ENCODE measurements around the gene DNAH9.

Gene DNAH9, protein sequence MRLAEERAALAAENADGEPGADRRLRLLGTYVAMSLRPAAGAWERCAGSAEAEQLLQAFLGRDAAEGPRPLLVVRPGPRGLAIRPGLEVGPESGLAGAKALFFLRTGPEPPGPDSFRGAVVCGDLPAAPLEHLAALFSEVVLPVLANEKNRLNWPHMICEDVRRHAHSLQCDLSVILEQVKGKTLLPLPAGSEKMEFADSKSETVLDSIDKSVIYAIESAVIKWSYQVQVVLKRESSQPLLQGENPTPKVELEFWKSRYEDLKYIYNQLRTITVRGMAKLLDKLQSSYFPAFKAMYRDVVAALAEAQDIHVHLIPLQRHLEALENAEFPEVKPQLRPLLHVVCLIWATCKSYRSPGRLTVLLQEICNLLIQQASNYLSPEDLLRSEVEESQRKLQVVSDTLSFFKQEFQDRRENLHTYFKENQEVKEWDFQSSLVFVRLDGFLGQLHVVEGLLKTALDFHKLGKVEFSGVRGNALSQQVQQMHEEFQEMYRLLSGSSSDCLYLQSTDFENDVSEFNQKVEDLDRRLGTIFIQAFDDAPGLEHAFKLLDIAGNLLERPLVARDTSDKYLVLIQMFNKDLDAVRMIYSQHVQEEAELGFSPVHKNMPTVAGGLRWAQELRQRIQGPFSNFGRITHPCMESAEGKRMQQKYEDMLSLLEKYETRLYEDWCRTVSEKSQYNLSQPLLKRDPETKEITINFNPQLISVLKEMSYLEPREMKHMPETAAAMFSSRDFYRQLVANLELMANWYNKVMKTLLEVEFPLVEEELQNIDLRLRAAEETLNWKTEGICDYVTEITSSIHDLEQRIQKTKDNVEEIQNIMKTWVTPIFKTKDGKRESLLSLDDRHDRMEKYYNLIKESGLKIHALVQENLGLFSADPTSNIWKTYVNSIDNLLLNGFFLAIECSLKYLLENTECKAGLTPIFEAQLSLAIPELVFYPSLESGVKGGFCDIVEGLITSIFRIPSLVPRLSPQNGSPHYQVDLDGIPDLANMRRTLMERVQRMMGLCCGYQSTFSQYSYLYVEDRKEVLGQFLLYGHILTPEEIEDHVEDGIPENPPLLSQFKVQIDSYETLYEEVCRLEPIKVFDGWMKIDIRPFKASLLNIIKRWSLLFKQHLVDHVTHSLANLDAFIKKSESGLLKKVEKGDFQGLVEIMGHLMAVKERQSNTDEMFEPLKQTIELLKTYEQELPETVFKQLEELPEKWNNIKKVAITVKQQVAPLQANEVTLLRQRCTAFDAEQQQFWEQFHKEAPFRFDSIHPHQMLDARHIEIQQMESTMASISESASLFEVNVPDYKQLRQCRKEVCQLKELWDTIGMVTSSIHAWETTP (N-terminal part only)

DNA sequence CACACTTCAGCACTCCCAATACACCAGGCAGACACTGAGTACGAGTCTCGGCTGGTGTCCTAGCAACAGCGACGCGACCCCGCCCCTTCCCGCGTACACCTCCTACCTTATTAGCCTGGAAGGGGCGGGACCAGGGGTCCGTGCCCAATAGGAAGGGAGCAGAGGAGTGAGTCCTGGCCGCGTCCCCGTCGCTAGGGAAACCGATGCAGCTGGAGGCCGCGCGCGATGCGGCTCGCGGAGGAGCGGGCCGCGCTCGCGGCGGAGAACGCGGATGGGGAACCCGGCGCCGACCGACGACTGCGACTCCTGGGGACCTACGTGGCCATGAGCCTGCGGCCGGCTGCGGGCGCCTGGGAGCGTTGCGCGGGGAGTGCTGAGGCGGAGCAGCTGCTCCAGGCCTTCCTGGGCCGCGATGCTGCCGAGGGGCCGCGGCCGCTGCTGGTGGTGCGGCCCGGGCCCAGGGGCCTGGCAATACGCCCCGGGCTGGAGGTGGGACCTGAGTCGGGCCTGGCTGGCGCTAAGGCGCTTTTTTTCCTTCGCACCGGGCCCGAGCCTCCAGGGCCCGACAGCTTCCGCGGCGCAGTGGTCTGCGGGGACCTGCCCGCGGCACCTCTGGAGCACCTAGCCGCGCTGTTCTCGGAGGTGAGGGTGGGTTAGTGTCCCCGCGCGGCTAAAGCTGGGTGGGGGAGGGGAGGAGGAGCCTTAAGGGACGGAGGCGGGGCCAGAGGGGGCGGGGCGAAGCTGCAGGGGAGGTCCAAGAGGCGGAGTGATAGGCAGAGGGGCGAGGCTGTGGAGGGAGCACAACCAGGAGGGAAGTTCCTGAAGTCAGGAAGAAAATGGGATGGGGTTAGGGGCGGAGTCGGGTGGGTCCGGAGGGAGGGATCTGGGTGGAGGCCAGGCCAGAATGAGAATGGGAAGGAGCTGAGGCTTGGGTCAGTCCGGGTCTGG is at the start of gene DNAH9:
Gene DNAH9 (plus strand): TSS at position 197 of the 948 bp plus-strand sequence. CDS start 29 bp downstream, at position 226.
- Mint-ChIP-seq H3K27me3 (ENCODE audit: low read depth) (peaks cover 5% of the 10 kb centered on the region), H3K36me3 (ENCODE audit: low read depth) (no peaks in the 10 kb centered on the region), H3K4me3 (no peak within 1 kb of the TSS), H3K9me3 (peaks cover 8% of the 10 kb centered on the region), H3K4me1 (ENCODE audit: low read depth) (no peaks in the 10 kb centered on the region), H3K27ac (no peak within 1 kb of the TSS)

DNA sequence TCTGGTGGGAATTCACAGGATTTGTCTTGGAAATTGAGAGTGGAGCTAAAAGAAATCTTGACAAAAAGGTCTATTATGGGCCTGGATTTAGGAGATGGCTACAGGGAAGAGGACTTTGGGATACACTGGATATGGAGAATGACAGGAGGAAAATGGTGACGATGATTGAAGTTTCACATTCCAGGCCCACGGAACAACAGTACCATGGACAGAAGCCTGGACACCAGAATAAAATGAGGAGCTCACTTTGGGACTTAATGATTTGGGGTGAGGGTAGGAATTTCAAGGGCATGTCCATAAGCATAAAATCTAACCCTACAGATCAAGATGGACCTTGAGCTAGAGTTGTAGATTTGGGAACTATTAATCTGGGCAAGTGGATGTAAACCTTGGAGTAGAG is 47.8 kb upstream of the DNAH9 start:
- no peak overlapping the region for H3K27ac Mint-ChIP-seq
- H3K4me1 Mint-ChIP-seq (ENCODE audit: low read depth), result no peaks in the 10 kb centered on the region
- H3K36me3 Mint-ChIP-seq (ENCODE audit: low read depth), result no peaks in the 10 kb centered on the region

DNA sequence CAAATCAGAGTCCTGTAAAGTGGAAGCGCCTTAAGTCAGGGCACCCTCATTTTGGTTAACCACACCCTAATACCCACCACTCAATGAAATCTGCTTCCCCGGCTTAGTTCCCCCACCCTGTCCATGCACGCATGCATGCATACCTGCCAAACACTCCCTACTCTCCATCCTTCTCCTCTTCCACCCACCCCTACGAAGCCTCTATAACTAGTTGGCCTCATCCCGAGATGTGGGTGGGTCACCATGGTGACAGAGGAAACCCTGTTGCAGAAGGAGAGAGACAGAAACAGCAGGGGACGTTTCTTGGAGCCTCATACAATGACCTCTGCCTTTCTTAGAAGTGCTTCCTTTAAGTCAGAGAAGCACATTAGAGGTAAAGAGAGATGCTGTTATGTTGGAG is 46.8 kb upstream of the DNAH9 start:
- Mint-ChIP-seq H3K27me3 (ENCODE audit: low read depth) (no peaks in the 10 kb centered on the region), H3K9me3 (peaks cover 18% of the 10 kb centered on the region), H3K4me3 (no peak overlapping the region), H3K27ac (no peak overlapping the region), H3K4me1 (ENCODE audit: low read depth) (no peaks in the 10 kb centered on the region), H3K36me3 (ENCODE audit: low read depth) (no peaks in the 10 kb centered on the region)

More for the DNA sequence above, 47.8 kb upstream of the DNAH9 start:
- no peak overlapping the region for H3K4me3 Mint-ChIP-seq
- H3K27me3 Mint-ChIP-seq (ENCODE audit: low read depth), result no peaks in the 10 kb centered on the region
- peaks cover 10% of the 10 kb centered on the region for H3K9me3 Mint-ChIP-seq

DNA sequence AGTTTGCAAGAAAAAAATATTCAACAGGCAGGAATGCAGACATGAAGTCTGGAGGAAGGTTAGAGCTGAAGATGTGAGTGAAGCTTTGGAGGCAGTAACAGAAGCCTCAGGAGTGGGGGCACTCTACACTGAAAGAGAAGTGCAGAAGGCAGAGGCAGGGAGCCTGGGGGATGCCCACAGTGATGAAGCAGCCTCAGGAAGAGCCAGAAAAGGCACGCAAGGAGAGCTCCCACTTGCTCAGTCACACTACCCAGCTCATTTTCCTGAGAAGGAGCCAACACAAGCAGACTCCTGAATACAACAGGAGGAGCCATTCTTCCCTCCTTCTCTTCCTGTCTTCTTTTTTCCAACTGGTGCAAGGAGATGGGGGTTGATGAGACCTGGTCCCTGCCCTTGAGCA is 45.1 kb upstream of the DNAH9 start:
- H3K27me3 Mint-ChIP-seq (ENCODE audit: low read depth), result no peaks in the 10 kb centered on the region
- no peak overlapping the region for H3K27ac Mint-ChIP-seq
- no peaks in the 10 kb centered on the region for H3K4me1 Mint-ChIP-seq (ENCODE audit: low read depth)
- no peak overlapping the region for H3K4me3 Mint-ChIP-seq
- H3K9me3 Mint-ChIP-seq, result peaks cover 22% of the 10 kb centered on the region
- no peaks in the 10 kb centered on the region for H3K36me3 Mint-ChIP-seq (ENCODE audit: low read depth)

DNA sequence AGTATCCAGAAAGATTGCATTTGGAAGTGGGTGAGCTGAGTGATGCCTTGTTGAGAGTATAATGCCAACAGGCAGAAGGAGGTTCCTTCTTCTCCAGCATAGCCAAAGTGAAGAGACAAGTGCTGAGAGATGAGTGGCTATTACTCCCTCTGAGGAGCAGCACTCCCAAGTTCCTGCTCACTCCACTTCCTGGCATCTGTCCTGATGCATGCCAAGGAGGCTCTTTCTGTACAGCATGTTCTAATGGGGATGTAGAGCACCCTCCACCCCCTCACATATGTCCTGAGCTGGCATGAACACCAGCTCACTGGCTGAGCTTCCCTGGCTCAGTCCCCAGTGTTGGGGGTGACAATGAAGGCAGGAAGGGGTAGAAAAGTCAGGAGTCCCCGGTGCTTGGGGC is 44.2 kb upstream of the DNAH9 start:
- Mint-ChIP-seq H3K36me3 (ENCODE audit: low read depth) (no peaks in the 10 kb centered on the region), H3K9me3 (peaks cover 19% of the 10 kb centered on the region), H3K4me1 (ENCODE audit: low read depth) (no peaks in the 10 kb centered on the region), H3K27me3 (ENCODE audit: low read depth) (no peaks in the 10 kb centered on the region), H3K27ac (no peak overlapping the region), H3K4me3 (no peak overlapping the region)

DNA sequence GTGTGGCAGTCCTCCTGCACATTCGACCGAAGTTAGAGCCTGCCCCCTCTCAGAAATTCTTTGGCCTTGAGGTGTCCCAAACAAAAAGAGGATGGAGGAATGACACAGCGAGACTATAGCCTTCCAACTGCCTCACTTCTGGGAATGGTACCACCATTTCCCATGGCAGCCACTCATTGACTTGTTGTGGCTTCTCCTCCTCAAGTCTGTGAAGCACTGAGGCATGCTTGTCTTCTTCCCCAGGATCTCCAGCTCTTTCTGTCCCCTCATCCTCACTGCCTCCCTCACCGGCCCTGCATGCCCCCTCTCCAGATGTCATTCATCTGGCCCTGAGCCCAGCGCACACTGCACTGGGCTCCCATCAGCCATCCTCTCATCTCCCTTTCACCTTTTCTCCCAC is 43.7 kb upstream of the DNAH9 start:
- Mint-ChIP-seq H3K4me1 (ENCODE audit: low read depth) (no peaks in the 10 kb centered on the region), H3K27ac (no peak overlapping the region), H3K4me3 (no peak overlapping the region)

DNA sequence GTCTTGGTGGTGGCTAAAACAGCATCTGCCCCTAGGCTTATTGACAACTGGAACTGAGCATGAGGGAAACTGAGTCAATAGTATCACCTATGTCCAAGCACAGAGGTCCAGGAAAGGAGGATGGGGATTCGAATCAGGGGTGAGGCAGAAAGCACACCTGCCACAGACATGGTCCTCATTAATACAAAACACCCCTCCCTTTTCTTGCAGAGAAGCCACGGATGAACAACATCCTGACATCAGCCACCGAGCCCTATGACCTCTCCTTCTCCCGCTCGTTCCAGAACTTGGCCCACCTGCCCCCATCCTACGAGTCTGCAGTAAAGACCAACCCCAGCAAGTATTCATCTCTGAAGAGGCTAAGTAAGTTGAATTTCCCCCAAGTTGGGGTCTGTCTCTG is 42.7 kb upstream of the DNAH9 start:
- no peak overlapping the region for H3K27ac Mint-ChIP-seq
- no peaks in the 10 kb centered on the region for H3K4me1 Mint-ChIP-seq (ENCODE audit: low read depth)
- H3K36me3 Mint-ChIP-seq (ENCODE audit: low read depth), result no peaks in the 10 kb centered on the region
- H3K27me3 Mint-ChIP-seq (ENCODE audit: low read depth), result no peaks in the 10 kb centered on the region
- H3K9me3 Mint-ChIP-seq, result peaks cover 18% of the 10 kb centered on the region
- H3K4me3 Mint-ChIP-seq, result no peak overlapping the region

More for the DNA sequence above, 43.7 kb upstream of the DNAH9 start:
- peaks cover 18% of the 10 kb centered on the region for H3K9me3 Mint-ChIP-seq
- H3K36me3 Mint-ChIP-seq (ENCODE audit: low read depth), result no peaks in the 10 kb centered on the region
- H3K27me3 Mint-ChIP-seq (ENCODE audit: low read depth), result no peaks in the 10 kb centered on the region

DNA sequence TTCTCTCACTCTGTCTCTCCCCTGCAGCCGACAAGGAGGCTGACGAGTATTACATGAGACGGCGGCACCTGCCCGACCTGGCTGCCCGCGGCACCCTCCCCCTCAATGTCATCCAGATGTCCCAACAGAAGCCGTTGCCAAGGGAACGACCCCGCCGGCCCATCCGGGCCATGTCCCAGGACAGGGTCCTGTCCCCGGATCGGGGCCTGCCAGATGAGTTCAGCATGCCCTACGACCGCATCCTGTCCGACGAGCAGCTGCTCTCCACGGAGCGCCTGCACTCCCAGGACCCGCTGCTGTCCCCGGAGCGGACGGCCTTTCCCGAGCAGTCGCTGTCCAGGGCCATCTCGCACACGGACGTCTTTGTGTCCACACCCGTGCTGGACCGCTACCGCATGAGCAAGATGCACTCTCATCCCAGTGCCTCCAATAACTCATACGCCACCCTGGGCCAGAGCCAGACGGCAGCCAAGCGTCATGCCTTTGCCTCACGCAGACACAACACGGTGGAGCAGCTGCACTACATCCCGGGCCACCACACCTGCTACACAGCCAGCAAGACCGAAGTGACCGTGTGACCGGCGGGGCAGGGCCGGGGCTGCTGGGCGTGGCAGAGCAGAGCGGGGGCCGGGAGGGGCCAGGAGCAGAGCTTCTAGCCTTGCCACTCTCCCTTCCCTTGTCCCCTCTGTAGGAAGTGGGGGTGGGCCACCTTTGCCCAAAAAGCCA is 40.4 kb upstream of the DNAH9 start:
- Mint-ChIP-seq H3K4me3 (no peak overlapping the region), H3K36me3 (ENCODE audit: low read depth) (no peaks in the 10 kb centered on the region), H3K27me3 (ENCODE audit: low read depth) (no peaks in the 10 kb centered on the region), H3K4me1 (ENCODE audit: low read depth) (no peaks in the 10 kb centered on the region), H3K9me3 (peaks cover 14% of the 10 kb centered on the region), H3K27ac (no peak overlapping the region)

DNA sequence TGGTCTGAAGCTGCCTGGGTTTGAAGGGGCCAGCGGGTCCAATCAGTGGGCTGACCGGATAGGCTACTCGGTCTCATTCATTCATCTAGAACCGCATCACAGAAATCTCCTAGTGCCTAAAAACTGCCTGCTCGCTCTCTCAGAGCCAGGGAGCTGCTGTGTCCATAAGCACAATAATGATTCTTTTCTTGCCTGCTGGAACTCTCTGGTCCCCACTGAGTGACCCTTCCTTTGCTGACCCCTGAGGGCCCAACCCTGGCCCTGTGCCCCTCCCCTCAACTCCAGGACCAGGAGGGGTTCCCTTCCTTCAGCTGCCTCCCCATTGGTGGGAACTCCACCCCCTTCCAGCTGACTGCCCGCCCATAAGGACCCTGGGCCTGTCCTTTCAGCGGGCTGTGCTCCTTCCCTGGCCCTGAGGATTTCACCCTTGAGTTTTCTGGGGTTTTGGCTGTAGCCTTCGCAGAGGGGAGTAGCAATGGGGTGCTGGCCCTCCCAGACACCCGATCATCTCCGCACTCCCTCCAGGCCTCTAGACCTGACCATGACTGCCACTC is 39.5 kb upstream of the DNAH9 start:
- Mint-ChIP-seq H3K4me3 (no peak overlapping the region), H3K36me3 (ENCODE audit: low read depth) (no peaks in the 10 kb centered on the region), H3K9me3 (peaks cover 12% of the 10 kb centered on the region), H3K4me1 (ENCODE audit: low read depth) (no peaks in the 10 kb centered on the region), H3K27ac (no peak overlapping the region), H3K27me3 (ENCODE audit: low read depth) (no peaks in the 10 kb centered on the region)

DNA sequence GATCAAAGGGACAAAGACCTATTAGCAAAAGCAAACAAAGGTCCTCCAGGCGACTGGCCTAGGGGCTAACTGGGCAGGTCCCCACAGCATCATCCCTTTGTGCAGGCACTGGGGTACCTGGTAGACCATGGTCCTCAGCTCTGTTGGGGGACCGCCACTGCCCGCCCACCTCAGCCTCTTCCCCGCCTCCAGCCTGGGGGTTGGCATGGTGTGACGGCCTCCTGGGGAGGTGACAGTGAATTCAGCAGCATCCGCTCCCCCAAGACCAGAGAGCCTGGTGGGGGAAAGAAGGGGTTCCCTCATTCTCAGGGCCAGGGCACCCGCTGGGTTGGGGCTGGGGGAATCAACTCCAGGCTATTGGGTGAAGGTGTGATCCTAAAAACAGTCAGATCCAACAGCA is 38.7 kb upstream of the DNAH9 start:
- H3K27me3 Mint-ChIP-seq (ENCODE audit: low read depth), result no peaks in the 10 kb centered on the region
- no peak overlapping the region for H3K27ac Mint-ChIP-seq
- H3K9me3 Mint-ChIP-seq, result peaks cover 12% of the 10 kb centered on the region
- H3K36me3 Mint-ChIP-seq (ENCODE audit: low read depth), result no peaks in the 10 kb centered on the region
- H3K4me3 Mint-ChIP-seq, result no peak overlapping the region
- no peaks in the 10 kb centered on the region for H3K4me1 Mint-ChIP-seq (ENCODE audit: low read depth)

DNA sequence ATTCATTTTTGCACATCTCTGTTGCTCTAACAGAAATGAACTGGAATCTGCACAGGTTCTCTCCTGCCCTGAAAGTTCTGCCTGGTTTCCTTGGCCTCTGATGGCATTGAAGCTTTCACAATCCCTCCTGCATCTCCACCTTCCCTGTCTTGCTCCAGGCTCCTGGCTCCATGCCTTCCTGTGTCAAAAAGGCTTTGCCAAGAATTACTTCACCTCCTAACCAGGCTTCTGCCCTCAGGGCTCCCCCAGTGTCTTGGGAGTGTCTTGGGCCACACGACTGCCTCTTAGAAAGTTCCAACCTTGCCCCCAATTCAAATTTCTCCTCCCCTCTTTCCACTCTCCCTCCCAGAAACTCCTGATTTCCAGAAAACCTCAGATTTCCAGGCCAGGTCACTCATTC is 37.0 kb upstream of the DNAH9 start:
- Mint-ChIP-seq H3K36me3 (ENCODE audit: low read depth) (no peaks in the 10 kb centered on the region), H3K27ac (no peak overlapping the region), H3K9me3 (peaks cover 11% of the 10 kb centered on the region), H3K4me1 (ENCODE audit: low read depth) (no peaks in the 10 kb centered on the region), H3K4me3 (no peak overlapping the region), H3K27me3 (ENCODE audit: low read depth) (no peaks in the 10 kb centered on the region)

DNA sequence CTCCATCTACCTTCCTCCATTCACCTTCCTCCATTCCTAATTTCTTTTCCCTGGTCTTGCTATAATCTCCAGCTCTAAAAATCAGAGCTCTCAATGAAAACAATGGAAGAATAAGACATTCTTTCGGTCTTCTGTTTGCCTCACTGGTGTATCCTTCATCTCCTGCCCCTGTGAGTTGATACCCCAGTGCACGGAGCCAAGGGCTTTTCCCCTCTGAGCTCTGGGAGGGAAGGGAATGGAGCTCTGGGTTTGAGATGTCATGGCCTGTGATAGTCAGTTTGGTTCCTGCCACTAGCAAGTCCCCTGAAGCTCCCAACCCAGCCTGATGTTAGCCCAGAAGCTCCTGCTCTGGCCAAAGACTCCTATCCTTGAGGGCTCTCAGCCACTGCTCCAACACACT is 36.6 kb upstream of the DNAH9 start:
- no peaks in the 10 kb centered on the region for H3K36me3 Mint-ChIP-seq (ENCODE audit: low read depth)
- H3K4me1 Mint-ChIP-seq (ENCODE audit: low read depth), result no peaks in the 10 kb centered on the region
- no peaks in the 10 kb centered on the region for H3K27me3 Mint-ChIP-seq (ENCODE audit: low read depth)
- H3K4me3 Mint-ChIP-seq, result no peak overlapping the region
- H3K9me3 Mint-ChIP-seq, result peaks cover 7% of the 10 kb centered on the region
- no peak overlapping the region for H3K27ac Mint-ChIP-seq
